Epidermal melanocyte (primary cell): Measurements from ENCODE around the gene EPHB1.

Experiments
- DNase-seq: peaks from one replicate; pipeline ENCODE4 v3.0.0; 2011; ENCODE audit warnings: low spot score; ENCODE audit not compliant: insufficient read length

Gene EPHB1

GRCh38 chr3:135301670-135302069 is 506.6 kb downstream of the EPHB1 start:
- DNase-seq = no peak

- DNase-seq = no peak
Measured at GRCh38 chr3:135304378-135304777, 509.3 kb downstream of the EPHB1 start.
